NCI-H2107 (cell line): Measurements from ENCODE around the gene XCR1.
A peak's percentile ranks its signal among the peaks of the same experiment; 100 is the strongest.
"Not testable (repeated sequence)": the region's sequence is repeated elsewhere in the genome, so short reads cannot be mapped to it uniquely, and the experiment has no call there.

ENCODE experiments used
- DNase-seq: peaks from one replicate; lab custom pipeline; 2025; lab: John Stamatoyannopoulos, UW

Gene XCR1

GRCh38 chr3:46006238-46007032 lies 20.8 kb downstream of the XCR1 start:
- no peak for DNase-seq

- DNase-seq: not testable (repeated sequence)
Measured at GRCh38 chr3:46003706-46004105, 23.6 kb downstream of the XCR1 start.

- DNase-seq: no peak
Measured at GRCh38 chr3:46001178-46001577, 26.1 kb downstream of the XCR1 start.

GRCh38 chr3:45997942-45998341 lies 29.3 kb downstream of the XCR1 start:
- no peak for DNase-seq

GRCh38 chr3:45997499-45997898 lies 29.8 kb downstream of the XCR1 start:
- DNase-seq: not testable (repeated sequence)

- DNase-seq: peak; percentile 22
Measured at GRCh38 chr3:45995236-45996192, 31.8 kb downstream of the XCR1 start, which contains the start of gene FYCO1. Gene FYCO1 (minus strand): TSS chr3:45995824. CDS start chr3:45984910, 10,914 bp downstream.

- DNase-seq: no peak
Measured at GRCh38 chr3:45994419-45995235, 32.7 kb downstream of the XCR1 start.

- no peak for DNase-seq
Measured at GRCh38 chr3:45993421-45994027, 33.8 kb downstream of the XCR1 start.

GRCh38 chr3:45992821-45993221 lies 34.5 kb downstream of the XCR1 start:
- no peak for DNase-seq

GRCh38 chr3:45992133-45992729 lies 35.1 kb downstream of the XCR1 start:
- no peak for DNase-seq

- DNase-seq: no peak
Measured at GRCh38 chr3:45991341-45991740, 35.9 kb downstream of the XCR1 start.

GRCh38 chr3:45990181-45990580 lies 37.1 kb downstream of the XCR1 start:
- DNase-seq: no peak

GRCh38 chr3:45988804-45989203 lies 38.5 kb downstream of the XCR1 start:
- DNase-seq: no peak

GRCh38 chr3:45988362-45988761 lies 38.9 kb downstream of the XCR1 start:
- DNase-seq: no peak

- no peak for DNase-seq
Measured at GRCh38 chr3:45987368-45988291, 39.7 kb downstream of the XCR1 start.

GRCh38 chr3:45986303-45986982 lies 40.8 kb downstream of the XCR1 start:
- no peak for DNase-seq

- no peak for DNase-seq
Measured at GRCh38 chr3:45985532-45986302, 41.6 kb downstream of the XCR1 start.
